GM12892 (cell line): ENCODE results near the gene TMEM9.

Experiments
- POLR2A ChIP-seq: IDR thresholded peaks from 2 replicates; pipeline ENCODE4 v1.6.1; 2011; ENCODE audit warnings: low read depth, low read length, control low read depth
- POLR2AphosphoS5 ChIP-seq: IDR thresholded peaks from 2 replicates; pipeline ENCODE4 v1.6.1; 2011; ENCODE audit warnings: low read depth, low read length, control low read depth

GRCh38 chr1:201169203-201169602 lies 14.9 kb upstream of the TMEM9 start:
- no peak for TF ChIP-seq POLR2A
- TF ChIP-seq POLR2AphosphoS5: no peak
